Measurements from ENCODE around the gene CABCOCO1.

Gene CABCOCO1, protein sequence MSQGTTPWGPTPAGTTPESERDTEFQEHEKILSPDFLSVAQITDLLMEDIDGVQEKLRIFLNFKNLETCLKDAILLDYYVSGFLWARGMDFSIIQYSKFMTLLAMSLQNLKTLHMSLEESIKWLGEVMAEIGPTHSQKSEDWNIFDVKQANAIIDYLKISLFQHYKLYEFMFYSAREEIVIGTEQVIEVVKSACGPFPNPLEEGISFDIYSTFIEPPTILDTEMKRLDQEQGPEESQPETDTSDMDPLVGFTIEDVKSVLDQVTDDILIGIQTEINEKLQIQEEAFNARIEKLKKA

DNA sequence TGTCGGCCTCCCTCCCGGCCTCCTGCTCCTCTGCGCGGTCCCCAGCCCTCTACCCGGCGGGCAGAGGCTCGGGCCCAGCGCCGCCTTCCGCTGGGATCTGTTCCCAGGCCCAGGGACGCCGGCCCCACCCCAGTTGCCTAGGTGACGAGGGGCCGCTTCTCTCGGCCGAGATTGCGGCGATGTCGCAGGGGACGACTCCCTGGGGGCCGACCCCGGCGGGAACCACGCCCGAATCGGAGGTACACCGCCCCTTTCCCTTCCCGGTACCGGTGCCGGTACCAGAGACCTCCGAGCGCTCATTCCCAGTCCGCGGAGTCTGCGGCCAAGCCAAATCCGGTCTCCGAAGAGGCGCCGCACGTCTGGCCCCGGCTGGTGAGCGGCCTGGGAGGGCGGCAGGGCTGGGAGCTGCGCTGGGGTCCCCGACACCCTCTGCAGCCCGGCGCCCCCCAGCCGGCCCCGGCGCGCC is at the start of gene CABCOCO1:
Gene CABCOCO1, plus strand, starts transcription at position 136 of the 466 bp plus-strand sequence. Its CDS starts 44 bp downstream, at position 180.
- Histone ChIP-seq H3K4me3 (ENCODE audit: low read depth in 1 of 2, low read length in 2 of 2) (peak within 1 kb of the TSS; percentile 45 to 54), H3K27me3 (ENCODE audit: control insufficient read depth in 1 of 2, insufficient read depth in 2 of 2, low read length in 2 of 2) (no peaks in the 10 kb centered on the region), H3K9ac (ENCODE audit: low read length) (no peak within 1 kb of the TSS), H3K27ac (ENCODE audit: low read depth, low read length) (peak within 1 kb of the TSS; percentile 67), H3K4me1 (ENCODE audit: insufficient read depth, low read length) (no peaks in the 10 kb centered on the region), H3K9me3 (ENCODE audit: low read length) (no peaks in the 10 kb centered on the region), H3K36me3 (ENCODE audit: insufficient read depth, low read length) (no peaks in the 10 kb centered on the region)

DNA sequence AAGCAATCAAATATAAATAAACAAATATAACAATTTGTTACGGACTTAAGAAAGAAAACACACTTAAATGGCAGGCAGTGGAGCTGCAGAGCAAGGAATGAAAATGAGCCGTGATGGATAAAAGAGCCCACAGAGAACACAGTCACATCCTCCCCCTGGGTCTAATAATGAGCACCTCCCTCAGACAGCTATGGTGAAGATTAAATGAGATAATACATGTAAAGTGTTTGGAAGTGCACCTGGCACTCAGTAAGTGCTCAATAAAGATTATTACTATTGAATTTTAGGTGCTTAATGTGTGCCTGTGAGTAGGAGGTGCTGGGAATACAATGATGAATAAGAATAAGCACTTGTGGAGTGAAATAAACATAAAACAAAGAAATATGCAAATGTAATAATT is 49.1 kb upstream of the CABCOCO1 start:
- H3K27me3 ChIP-seq (ENCODE audit: control insufficient read depth in 1 of 2, insufficient read depth in 2 of 2, low read length in 2 of 2) = no peaks in the 10 kb centered on the region
- no peak overlapping the region for H3K9ac ChIP-seq (ENCODE audit: low read length)
- H3K27ac ChIP-seq (ENCODE audit: low read depth, low read length) = no peak overlapping the region
- no peaks in the 10 kb centered on the region for H3K9me3 ChIP-seq (ENCODE audit: low read length)
- no peaks in the 10 kb centered on the region for H3K4me1 ChIP-seq (ENCODE audit: insufficient read depth, low read length)
- no peaks in the 10 kb centered on the region for H3K36me3 ChIP-seq (ENCODE audit: insufficient read depth, low read length)
- no peak overlapping the region for H3K4me3 ChIP-seq (ENCODE audit: low read depth in 1 of 2, low read length in 2 of 2)

DNA sequence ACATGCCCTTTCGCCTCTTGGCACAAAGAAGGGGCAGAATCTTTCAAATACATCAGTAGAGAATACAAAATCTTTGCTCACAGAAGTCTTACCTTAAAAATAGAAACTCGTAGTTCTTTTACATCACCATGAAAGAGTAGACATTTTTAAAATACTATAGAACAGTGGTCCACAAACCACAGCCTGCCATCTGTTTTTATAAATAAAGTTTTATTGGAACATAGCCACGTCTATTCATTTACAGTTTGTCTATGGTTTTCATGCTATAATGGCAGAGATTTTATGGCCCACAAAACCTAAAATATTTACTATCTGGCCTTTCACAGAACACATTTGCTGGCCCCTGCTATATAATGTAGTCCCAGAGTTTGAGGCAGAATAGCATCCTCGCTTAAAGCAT is 46.1 kb upstream of the CABCOCO1 start:
- Histone ChIP-seq H3K27ac (ENCODE audit: low read depth, low read length) (no peak overlapping the region), H3K9me3 (ENCODE audit: low read length) (no peaks in the 10 kb centered on the region), H3K9ac (ENCODE audit: low read length) (no peak overlapping the region), H3K36me3 (ENCODE audit: insufficient read depth, low read length) (no peaks in the 10 kb centered on the region), H3K4me1 (ENCODE audit: insufficient read depth, low read length) (no peaks in the 10 kb centered on the region), H3K27me3 (ENCODE audit: control insufficient read depth in 1 of 2, insufficient read depth in 2 of 2, low read length in 2 of 2) (no peaks in the 10 kb centered on the region), H3K4me3 (ENCODE audit: low read depth in 1 of 2, low read length in 2 of 2) (no peak overlapping the region)

DNA sequence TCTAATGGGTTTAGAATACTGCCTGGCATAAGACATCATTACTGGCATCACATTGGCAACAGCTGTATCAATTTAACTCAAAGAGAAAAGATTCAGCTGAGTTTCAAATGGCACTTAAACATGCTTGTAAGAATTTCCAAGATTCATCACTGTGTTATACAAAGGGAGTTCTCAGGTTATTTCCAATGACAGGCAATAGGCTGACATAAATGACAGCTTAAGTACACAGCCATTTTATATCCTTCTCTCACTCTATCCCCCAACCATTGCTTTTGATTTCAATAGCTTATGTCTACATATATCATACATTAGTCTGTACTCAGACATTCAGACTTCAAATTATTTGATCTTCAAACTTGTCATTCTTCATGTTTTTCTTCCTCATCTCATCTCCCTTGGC is 45.5 kb upstream of the CABCOCO1 start:
- no peak overlapping the region for H3K4me3 ChIP-seq (ENCODE audit: low read depth in 1 of 2, low read length in 2 of 2)
- no peaks in the 10 kb centered on the region for H3K4me1 ChIP-seq (ENCODE audit: insufficient read depth, low read length)
- H3K9ac ChIP-seq (ENCODE audit: low read length) = no peak overlapping the region
- no peak overlapping the region for H3K27ac ChIP-seq (ENCODE audit: low read depth, low read length)
- H3K36me3 ChIP-seq (ENCODE audit: insufficient read depth, low read length) = no peaks in the 10 kb centered on the region
- no peaks in the 10 kb centered on the region for H3K9me3 ChIP-seq (ENCODE audit: low read length)
- no peaks in the 10 kb centered on the region for H3K27me3 ChIP-seq (ENCODE audit: control insufficient read depth in 1 of 2, insufficient read depth in 2 of 2, low read length in 2 of 2)

DNA sequence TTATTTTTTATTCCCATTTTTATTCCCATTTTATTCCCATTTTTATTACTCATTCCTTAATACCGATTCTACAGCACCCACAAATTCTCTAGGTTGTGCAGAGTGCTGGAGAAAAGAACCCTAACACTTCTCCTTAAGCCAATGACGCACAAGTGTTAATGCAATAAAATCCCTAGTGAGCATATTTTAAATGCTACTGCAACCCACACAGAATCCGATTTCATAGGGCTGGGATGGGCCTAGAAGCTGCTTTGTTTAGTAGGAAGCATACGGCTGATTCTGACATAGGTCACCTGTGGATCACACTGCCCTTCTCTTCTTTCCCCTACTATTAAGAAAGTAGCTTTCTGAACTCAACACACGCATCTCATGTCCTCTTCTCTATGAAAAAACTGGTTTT is 45.1 kb upstream of the CABCOCO1 start:
- Histone ChIP-seq H3K4me3 (ENCODE audit: low read depth in 1 of 2, low read length in 2 of 2) (no peak overlapping the region), H3K27ac (ENCODE audit: low read depth, low read length) (no peak overlapping the region), H3K9ac (ENCODE audit: low read length) (no peak overlapping the region), H3K9me3 (ENCODE audit: low read length) (no peaks in the 10 kb centered on the region), H3K36me3 (ENCODE audit: insufficient read depth, low read length) (no peaks in the 10 kb centered on the region), H3K27me3 (ENCODE audit: control insufficient read depth in 1 of 2, insufficient read depth in 2 of 2, low read length in 2 of 2) (no peaks in the 10 kb centered on the region), H3K4me1 (ENCODE audit: insufficient read depth, low read length) (no peaks in the 10 kb centered on the region)

DNA sequence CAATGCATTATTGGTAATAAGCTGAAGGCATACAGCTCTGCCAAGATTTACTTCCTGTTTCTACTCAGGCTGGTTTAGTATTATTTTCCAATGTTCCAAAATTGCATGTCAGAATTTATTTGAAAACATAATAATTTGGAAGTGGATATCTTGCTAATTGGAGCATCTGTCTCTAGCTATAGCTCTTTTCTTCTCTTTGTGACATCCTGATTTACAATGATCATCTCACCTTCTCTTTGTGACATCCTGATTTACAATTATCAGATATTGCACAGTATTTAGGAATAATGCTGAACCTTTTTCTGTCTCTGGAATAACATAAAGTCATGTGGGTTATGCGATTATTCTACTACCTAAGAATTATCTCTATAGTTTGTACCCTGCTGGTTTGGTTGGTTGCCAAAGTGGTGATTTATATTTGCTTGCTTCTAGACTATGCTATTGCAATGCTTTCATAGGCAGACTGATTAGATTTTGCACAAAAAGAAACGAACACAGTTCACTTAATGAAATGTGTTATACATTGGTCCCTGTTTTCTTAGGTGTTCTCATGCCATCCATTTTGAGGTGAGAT is 44.3 kb upstream of the CABCOCO1 start:
- no peaks in the 10 kb centered on the region for H3K36me3 ChIP-seq (ENCODE audit: insufficient read depth, low read length)
- no peaks in the 10 kb centered on the region for H3K27me3 ChIP-seq (ENCODE audit: control insufficient read depth in 1 of 2, insufficient read depth in 2 of 2, low read length in 2 of 2)
- no peak overlapping the region for H3K9ac ChIP-seq (ENCODE audit: low read length)
- H3K4me3 ChIP-seq (ENCODE audit: low read depth in 1 of 2, low read length in 2 of 2) = no peak overlapping the region
- peaks cover 7% of the 10 kb centered on the region for H3K4me1 ChIP-seq (ENCODE audit: insufficient read depth, low read length)
- H3K9me3 ChIP-seq (ENCODE audit: low read length) = no peaks in the 10 kb centered on the region
- H3K27ac ChIP-seq (ENCODE audit: low read depth, low read length) = no peak overlapping the region

DNA sequence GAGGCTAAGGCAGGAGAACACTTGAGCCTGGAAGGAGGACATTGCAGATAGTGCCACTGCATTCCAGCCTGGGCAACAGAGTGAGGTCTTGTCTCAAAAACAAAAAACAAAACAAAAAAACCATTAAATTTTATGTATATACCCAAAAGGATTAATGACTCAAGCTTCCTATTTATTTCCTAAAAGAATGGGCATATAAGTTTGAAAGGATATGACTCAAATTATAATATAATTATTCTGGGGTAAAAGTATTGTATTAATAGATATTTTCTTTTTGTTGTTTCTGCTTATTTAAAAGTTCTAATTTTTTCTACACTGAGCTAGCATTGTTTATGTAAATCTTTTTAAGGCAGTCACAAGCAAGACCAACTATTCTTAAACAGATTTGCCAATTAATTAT is 42.2 kb upstream of the CABCOCO1 start:
- Histone ChIP-seq H3K4me1 (ENCODE audit: insufficient read depth, low read length) (peaks cover 11% of the 10 kb centered on the region), H3K9me3 (ENCODE audit: low read length) (no peaks in the 10 kb centered on the region), H3K27me3 (ENCODE audit: control insufficient read depth in 1 of 2, insufficient read depth in 2 of 2, low read length in 2 of 2) (no peaks in the 10 kb centered on the region), H3K9ac (ENCODE audit: low read length) (no peak overlapping the region), H3K27ac (ENCODE audit: low read depth, low read length) (no peak overlapping the region), H3K4me3 (ENCODE audit: low read depth in 1 of 2, low read length in 2 of 2) (no peak overlapping the region), H3K36me3 (ENCODE audit: insufficient read depth, low read length) (no peaks in the 10 kb centered on the region)

DNA sequence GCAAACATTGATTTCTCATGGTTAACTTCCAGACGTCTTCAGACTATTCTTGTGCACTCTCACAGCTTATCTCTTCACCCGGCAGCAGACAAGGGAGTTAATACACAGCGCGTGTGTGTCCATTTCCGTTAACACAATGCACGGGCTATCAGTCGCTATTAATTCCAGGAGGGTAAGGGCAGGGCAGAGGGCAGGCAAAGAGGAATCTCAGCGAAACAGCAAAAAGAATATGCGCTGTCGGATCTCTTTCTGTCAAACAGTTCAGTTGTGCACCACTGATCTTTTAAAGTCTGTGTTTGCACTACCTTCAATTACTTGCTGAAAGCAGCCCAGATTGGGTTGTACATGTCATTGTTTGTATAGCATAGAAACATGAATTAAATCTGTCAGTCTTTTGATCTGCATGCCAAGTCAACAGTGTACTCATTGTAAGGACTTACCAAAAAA is 41.1 kb upstream of the CABCOCO1 start:
- no peak overlapping the region for H3K9ac ChIP-seq (ENCODE audit: low read length)
- no peaks in the 10 kb centered on the region for H3K9me3 ChIP-seq (ENCODE audit: low read length)
- H3K4me1 ChIP-seq (ENCODE audit: insufficient read depth, low read length) = peaks cover 11% of the 10 kb centered on the region
- no peak overlapping the region for H3K27ac ChIP-seq (ENCODE audit: low read depth, low read length)
- H3K36me3 ChIP-seq (ENCODE audit: insufficient read depth, low read length) = no peaks in the 10 kb centered on the region
- H3K4me3 ChIP-seq (ENCODE audit: low read depth in 1 of 2, low read length in 2 of 2) = no peak overlapping the region
- no peaks in the 10 kb centered on the region for H3K27me3 ChIP-seq (ENCODE audit: control insufficient read depth in 1 of 2, insufficient read depth in 2 of 2, low read length in 2 of 2)

DNA sequence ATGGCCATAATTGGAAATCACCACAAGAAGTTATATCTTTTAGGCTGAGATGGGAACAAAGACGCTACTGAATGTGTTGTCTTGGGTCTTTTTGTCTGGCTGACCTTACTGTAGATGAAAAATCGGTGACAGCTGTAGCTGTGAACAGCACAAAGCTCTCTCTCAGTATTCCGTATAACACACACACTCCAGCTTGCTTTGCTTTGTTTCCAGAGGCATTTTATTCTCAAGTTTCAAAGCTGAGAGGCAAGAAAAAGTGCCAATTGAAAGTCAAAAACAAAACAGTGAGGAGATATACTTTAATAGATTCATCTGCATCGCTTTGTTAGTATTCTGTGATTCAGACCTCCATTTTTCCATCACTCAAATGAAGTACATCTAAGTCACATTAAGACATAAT is 39.6 kb upstream of the CABCOCO1 start:
- Histone ChIP-seq H3K36me3 (ENCODE audit: insufficient read depth, low read length) (no peaks in the 10 kb centered on the region), H3K9me3 (ENCODE audit: low read length) (no peaks in the 10 kb centered on the region), H3K4me1 (ENCODE audit: insufficient read depth, low read length) (peaks cover 11% of the 10 kb centered on the region), H3K4me3 (ENCODE audit: low read depth in 1 of 2, low read length in 2 of 2) (no peak overlapping the region), H3K27ac (ENCODE audit: low read depth, low read length) (no peak overlapping the region), H3K27me3 (ENCODE audit: control insufficient read depth in 1 of 2, insufficient read depth in 2 of 2, low read length in 2 of 2) (no peaks in the 10 kb centered on the region), H3K9ac (ENCODE audit: low read length) (no peak overlapping the region)

DNA sequence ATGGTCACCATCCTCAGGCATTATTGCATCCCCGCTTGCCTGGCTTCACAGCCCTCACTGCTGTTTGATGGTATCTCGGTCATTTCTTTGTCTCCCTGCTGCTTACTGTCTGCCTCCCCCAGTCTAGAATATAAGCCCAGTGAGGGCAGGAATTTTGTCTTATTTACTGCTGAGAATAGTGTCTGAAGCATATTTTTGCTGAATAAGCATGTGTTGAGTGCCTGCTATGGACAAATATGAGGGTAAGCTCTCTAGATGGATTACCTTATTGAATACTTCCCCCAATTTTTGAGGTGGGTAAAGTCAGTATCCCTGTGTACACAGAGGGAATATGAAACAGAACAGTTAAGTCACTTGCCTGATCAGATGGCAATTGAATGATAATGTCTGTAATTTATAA is 36.5 kb upstream of the CABCOCO1 start:
- H3K4me3 ChIP-seq (ENCODE audit: low read depth in 1 of 2, low read length in 2 of 2) = no peak overlapping the region
- no peaks in the 10 kb centered on the region for H3K9me3 ChIP-seq (ENCODE audit: low read length)
- no peak overlapping the region for H3K9ac ChIP-seq (ENCODE audit: low read length)
- H3K4me1 ChIP-seq (ENCODE audit: insufficient read depth, low read length) = peaks cover 13% of the 10 kb centered on the region
- no peak overlapping the region for H3K27ac ChIP-seq (ENCODE audit: low read depth, low read length)
- no peaks in the 10 kb centered on the region for H3K36me3 ChIP-seq (ENCODE audit: insufficient read depth, low read length)
- H3K27me3 ChIP-seq (ENCODE audit: control insufficient read depth in 1 of 2, insufficient read depth in 2 of 2, low read length in 2 of 2) = no peaks in the 10 kb centered on the region

DNA sequence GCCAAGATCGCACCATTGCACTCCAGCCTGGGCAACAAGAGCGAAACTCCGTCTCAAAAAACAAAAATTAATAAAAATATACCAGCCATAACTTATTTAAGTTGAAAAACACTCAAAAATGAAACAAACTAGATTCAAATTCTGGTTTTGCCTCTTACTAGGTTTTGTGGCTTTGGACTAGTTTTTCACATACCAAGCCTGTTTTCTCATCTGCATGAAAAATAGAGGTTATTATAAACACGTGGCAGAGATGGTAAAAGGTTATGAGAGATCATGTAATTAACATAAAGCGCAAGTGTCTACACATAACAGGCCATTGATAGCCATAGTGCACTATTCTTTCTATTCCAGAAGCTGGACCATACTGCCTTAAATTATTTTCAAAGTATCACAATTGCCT is 35.5 kb upstream of the CABCOCO1 start:
- H3K4me1 ChIP-seq (ENCODE audit: insufficient read depth, low read length) = peaks cover 13% of the 10 kb centered on the region
- no peaks in the 10 kb centered on the region for H3K27me3 ChIP-seq (ENCODE audit: control insufficient read depth in 1 of 2, insufficient read depth in 2 of 2, low read length in 2 of 2)
- no peak overlapping the region for H3K4me3 ChIP-seq (ENCODE audit: low read depth in 1 of 2, low read length in 2 of 2)
- no peaks in the 10 kb centered on the region for H3K36me3 ChIP-seq (ENCODE audit: insufficient read depth, low read length)
- H3K9ac ChIP-seq (ENCODE audit: low read length) = no peak overlapping the region
- H3K9me3 ChIP-seq (ENCODE audit: low read length) = no peaks in the 10 kb centered on the region
- no peak overlapping the region for H3K27ac ChIP-seq (ENCODE audit: low read depth, low read length)
